Measurements from ENCODE around the gene ADAMTS5. TPM values are rescaled to one million over a fixed set of nuclear protein-coding genes. Genes with fewer than 3 reads are reported as not detected.

The ADAMTS5 gene
- total RNA-seq, 4 donors from 2014 or later = 1.8 to 15.0 (median 5.0) TPM

- Histone ChIP-seq H3K4me1 (peaks cover 12% of the 10 kb centered on the region), H3K36me3 (no peaks in the 10 kb centered on the region), H3K4me3 (no peak overlapping the region), H3K27ac (no peak overlapping the region), H3K9me3 (no peaks in the 10 kb centered on the region), H3K27me3 (no peaks in the 10 kb centered on the region)
- TF ChIP-seq POLR2AphosphoS5 (IDR thresholded peaks at IDR 0.05) (no peak), EP300 (IDR thresholded peaks at IDR 0.05) (no peak), POLR2A (IDR thresholded peaks at IDR 0.05) (no peak)
- TF ChIP-seq, protein P1, sequence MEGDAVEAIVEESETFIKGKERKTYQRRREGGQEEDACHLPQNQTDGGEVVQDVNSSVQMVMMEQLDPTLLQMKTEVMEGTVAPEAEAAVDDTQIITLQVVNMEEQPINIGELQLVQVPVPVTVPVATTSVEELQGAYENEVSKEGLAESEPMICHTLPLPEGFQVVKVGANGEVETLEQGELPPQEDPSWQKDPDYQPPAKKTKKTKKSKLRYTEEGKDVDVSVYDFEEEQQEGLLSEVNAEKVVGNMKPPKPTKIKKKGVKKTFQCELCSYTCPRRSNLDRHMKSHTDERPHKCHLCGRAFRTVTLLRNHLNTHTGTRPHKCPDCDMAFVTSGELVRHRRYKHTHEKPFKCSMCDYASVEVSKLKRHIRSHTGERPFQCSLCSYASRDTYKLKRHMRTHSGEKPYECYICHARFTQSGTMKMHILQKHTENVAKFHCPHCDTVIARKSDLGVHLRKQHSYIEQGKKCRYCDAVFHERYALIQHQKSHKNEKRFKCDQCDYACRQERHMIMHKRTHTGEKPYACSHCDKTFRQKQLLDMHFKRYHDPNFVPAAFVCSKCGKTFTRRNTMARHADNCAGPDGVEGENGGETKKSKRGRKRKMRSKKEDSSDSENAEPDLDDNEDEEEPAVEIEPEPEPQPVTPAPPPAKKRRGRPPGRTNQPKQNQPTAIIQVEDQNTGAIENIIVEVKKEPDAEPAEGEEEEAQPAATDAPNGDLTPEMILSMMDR (IDR thresholded peaks at IDR 0.05) = no peak
- DNase-seq (ENCODE audit: low spot score in 2 of 2) = no peak
- WGBS = 48% methylated on average over 2 of the region's 2 CpGs
Observed at GRCh38 chr21:26948194-26948593, 18.7 kb downstream of the ADAMTS5 start.

- Histone ChIP-seq H3K4me1 (peaks cover 12% of the 10 kb centered on the region), H3K36me3 (no peaks in the 10 kb centered on the region), H3K27me3 (no peaks in the 10 kb centered on the region), H3K27ac (no peak overlapping the region), H3K4me3 (no peak overlapping the region), H3K9me3 (no peaks in the 10 kb centered on the region)
- TF ChIP-seq POLR2A (IDR thresholded peaks at IDR 0.05) (no peak), POLR2AphosphoS5 (IDR thresholded peaks at IDR 0.05) (no peak), EP300 (IDR thresholded peaks at IDR 0.05) (no peak)
- TF ChIP-seq, protein P1 (IDR thresholded peaks at IDR 0.05) = no peak
- 73% methylated on average over 6 of the region's 6 CpGs for WGBS
- no peak for DNase-seq (ENCODE audit: low spot score in 2 of 2)
Observed at GRCh38 chr21:26946744-26947446, 20.0 kb downstream of the ADAMTS5 start.

GRCh38 chr21:26945916-26946675 lies 20.8 kb downstream of the ADAMTS5 start:
- Histone ChIP-seq H3K36me3 (no peaks in the 10 kb centered on the region), H3K27me3 (no peaks in the 10 kb centered on the region), H3K4me1 (peaks cover 12% of the 10 kb centered on the region), H3K4me3 (no peak overlapping the region), H3K9me3 (no peaks in the 10 kb centered on the region), H3K27ac (peak overlapping the region; percentile 16)
- DNase-seq (ENCODE audit: low spot score in 2 of 2) = no peak
- WGBS = 48% methylated on average over 13 of the region's 13 CpGs
- TF ChIP-seq EP300 (IDR thresholded peaks at IDR 0.05) (no peak), POLR2AphosphoS5 (IDR thresholded peaks at IDR 0.05) (peak in 1 of 3 donors; percentile 13)

DNA sequence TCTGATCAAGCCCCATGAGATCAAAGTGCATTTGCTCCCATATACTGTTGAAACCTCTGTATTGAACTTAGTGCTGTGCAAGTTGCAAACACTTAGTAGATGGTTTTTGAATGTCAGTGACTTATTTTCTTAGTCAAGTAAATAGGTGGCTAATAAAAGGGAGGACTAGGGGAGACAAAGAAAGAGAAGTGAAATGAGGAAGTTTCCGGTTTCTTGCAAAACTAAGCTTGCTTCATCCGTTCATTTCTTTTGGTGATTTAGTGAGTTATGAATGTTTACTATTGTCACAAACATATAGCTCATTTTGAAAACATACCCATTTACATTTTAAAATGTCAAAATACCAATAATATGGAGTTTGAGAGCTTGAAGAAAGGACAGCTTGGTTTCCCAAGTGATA lies 23.0 kb downstream of the ADAMTS5 start:
- no peak for DNase-seq (ENCODE audit: low spot score in 2 of 2)

DNA sequence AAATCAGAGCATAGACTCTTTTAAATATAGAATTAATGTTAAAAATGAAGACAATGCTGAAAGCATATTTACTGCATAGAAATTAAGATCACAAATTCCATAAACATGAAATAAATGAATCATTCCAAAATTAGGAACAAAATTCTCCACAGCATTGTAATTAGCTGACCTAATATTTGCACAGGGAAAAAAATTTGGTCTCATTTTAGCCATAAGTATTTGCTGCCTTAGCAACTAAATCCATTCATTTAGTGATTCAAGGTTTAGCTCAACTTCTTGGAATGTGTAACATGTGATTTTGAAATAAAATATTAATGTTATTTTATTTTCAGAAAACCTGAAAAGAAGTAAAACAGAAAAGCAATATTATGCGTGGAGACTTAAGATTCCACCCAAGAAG lies 25.5 kb downstream of the ADAMTS5 start:
- WGBS = 73% methylated on average over 1 of the region's 1 CpG

More for the DNA sequence above, 23.0 kb downstream of the ADAMTS5 start:
- H3K27ac ChIP-seq = no peak overlapping the region
- H3K4me3 ChIP-seq = no peak overlapping the region
- H3K27me3 ChIP-seq = no peaks in the 10 kb centered on the region
- 72% methylated on average over 2 of the region's 2 CpGs for WGBS
- peaks cover 12% of the 10 kb centered on the region for H3K4me1 ChIP-seq
- H3K36me3 ChIP-seq = no peaks in the 10 kb centered on the region
- no peaks in the 10 kb centered on the region for H3K9me3 ChIP-seq
- TF ChIP-seq POLR2AphosphoS5 (IDR thresholded peaks at IDR 0.05) (no peak), POLR2A (IDR thresholded peaks at IDR 0.05) (no peak), EP300 (IDR thresholded peaks at IDR 0.05) (no peak)
- TF ChIP-seq, protein P1 (IDR thresholded peaks at IDR 0.05) = no peak

More for the DNA sequence above, 25.5 kb downstream of the ADAMTS5 start:
- H3K9me3 ChIP-seq = no peaks in the 10 kb centered on the region
- no peaks in the 10 kb centered on the region for H3K36me3 ChIP-seq
- peaks cover 8% of the 10 kb centered on the region for H3K4me1 ChIP-seq
- no peak for TF ChIP-seq POLR2AphosphoS5 (IDR thresholded peaks at IDR 0.05)
- TF ChIP-seq EP300 (IDR thresholded peaks at IDR 0.05) = no peak
- TF ChIP-seq, protein P1 (IDR thresholded peaks at IDR 0.05) = no peak
- TF ChIP-seq POLR2A (IDR thresholded peaks at IDR 0.05) = no peak
- H3K27me3 ChIP-seq = no peaks in the 10 kb centered on the region
- H3K4me3 ChIP-seq = no peak overlapping the region
- H3K27ac ChIP-seq = no peak overlapping the region
- no peak for DNase-seq (ENCODE audit: low spot score in 2 of 2)
